B cell (primary cell): ENCODE measurements around the gene MLLT10. TPM values are rescaled to one million over a fixed set of nuclear protein-coding genes. Genes with fewer than 3 reads are reported as not detected.

Experiments
- ATAC-seq: fragments of 200-7000 bp; cut with Tn5 transposase; one replicate; pipeline ENCODE4 v1.10.0; 2021; ENCODE audit warnings: low read depth, mild to moderate bottlenecking, moderate number of reproducible peaks, moderate library complexity
- CTCF ChIA-PET: fragments of 350-600 bp; sonication (Branson Sonifier 250); formaldehyde crosslinking; loops from one replicate; lab custom pipeline; 2021; ENCODE audit warnings: antibody characterized with exemption, inconsistent platforms; lab: Charles Lee
- POLR2A ChIA-PET: fragments of 350-600 bp; sonication (Branson Sonifier 250); formaldehyde crosslinking; loops from one replicate; lab custom pipeline; 2021; ENCODE audit warnings: antibody characterized with exemption; lab: Charles Lee
- DNase-seq: peaks from one replicate; pipeline ENCODE4 v3.0.0; 2013
- H2AFZ ChIP-seq: 2 replicates; pipeline ENCODE4 v1.6.1; 2012; ENCODE audit warnings: mild to moderate bottlenecking, low read depth, low read length; ENCODE audit not compliant: insufficient read depth, poor library complexity, severe bottlenecking
- H3K27ac ChIP-seq, 2 donors: 1 replicate in 1 of 2; 2 replicates in 1 of 2; pipeline ENCODE4 v1.5.1; 2012 to 2013; ENCODE audit warnings: low read length in 2 of 2, mild to moderate bottlenecking in 2 of 2, moderate library complexity in 1 of 2
- H3K27me3 ChIP-seq, 4 experiments: fragments of 200-600 bp in 1 of 4; sonication (generic) in 1 of 4; replicated peaks in 1 of 4; 1 replicate in 2 of 4; 2 replicates in 2 of 4; pipeline versions ENCODE4 v1.6.1 to v1.7.0; 2013 to 2016; ENCODE audit warnings: low read length in 3 of 4, mild to moderate bottlenecking in 2 of 4, mixed read lengths in 1 of 4, moderate library complexity in 1 of 4; ENCODE audit not compliant: insufficient read depth in 4 of 4, control insufficient read depth in 3 of 4; ENCODE audit errors: control extremely low read depth in 1 of 4
- H3K36me3 ChIP-seq, 2 experiments: replicated peaks in 1 of 2; 1 replicate in 1 of 2; 2 replicates in 1 of 2; pipeline versions ENCODE4 v1.6.1 to v1.7.1; 2013; ENCODE audit warnings: low read length in 1 of 2; ENCODE audit not compliant: insufficient read depth in 2 of 2, control insufficient read depth in 1 of 2; ENCODE audit errors: control extremely low read depth in 1 of 2, extremely low read depth in 1 of 2
- H3K4me1 ChIP-seq, 2 donors: fragments of 200-600 bp in 1 of 2; sonication (generic) in 1 of 2; 1 replicate in 1 of 2; 2 replicates in 1 of 2; pipeline versions ENCODE4 v1.5.1 to v1.6.1; 2013 to 2017; ENCODE audit warnings: low read length in 2 of 2; ENCODE audit not compliant: control insufficient read depth in 2 of 2, insufficient read depth in 2 of 2
- H3K4me2 ChIP-seq: replicated peaks from 2 replicates; pipeline ENCODE3; 2012; ENCODE audit warnings: mild to moderate bottlenecking, low read depth, low read length; ENCODE audit not compliant: poor library complexity, severe bottlenecking
- H3K4me3 ChIP-seq, 5 experiments: fragments of 200-600 bp in 1 of 5; sonication (generic) in 1 of 5; 1 replicate in 3 of 5; 2 replicates in 2 of 5; pipeline versions ENCODE4 v1.5.1 to v1.7.0; 2011 to 2016; ENCODE audit warnings: low read length in 4 of 5, mild to moderate bottlenecking in 4 of 5, low read depth in 2 of 5, control low read depth in 1 of 5, moderate library complexity in 1 of 5; ENCODE audit not compliant: insufficient read depth in 1 of 5; ENCODE audit errors: control extremely low read depth in 1 of 5, extremely low read depth in 1 of 5
- H3K79me2 ChIP-seq: fragments of 200-600 bp; sonication (generic); one replicate; pipeline ENCODE4 v1.6.0; 2016; ENCODE audit warnings: low read length; ENCODE audit not compliant: control insufficient read depth, insufficient read depth
- H3K9ac ChIP-seq: fragments of 200-600 bp; sonication (generic); 2 replicates; pipeline ENCODE4 v1.6.1; 2017; ENCODE audit warnings: mild to moderate bottlenecking, low read length, moderate library complexity
- H3K9me3 ChIP-seq, 3 donors: one replicate each; pipeline versions ENCODE4 v1.6.1 to v1.7.1; 2013; ENCODE audit warnings: low read length in 2 of 3; ENCODE audit not compliant: control insufficient read depth in 2 of 3, insufficient read depth in 1 of 3; ENCODE audit errors: control extremely low read depth in 1 of 3
- H4K20me1 ChIP-seq: 2 replicates; pipeline ENCODE4 v1.6.0; 2012; ENCODE audit warnings: mild to moderate bottlenecking, low read length; ENCODE audit not compliant: insufficient read depth, control insufficient read depth, poor library complexity, severe bottlenecking
- H3K27ac Mint-ChIP-seq: one replicate; pipeline ENCODE4 v1.8.0; 2021; ENCODE audit warnings: mixed read lengths
- H3K27me3 Mint-ChIP-seq: one replicate; pipeline ENCODE4 v1.8.0; 2021; ENCODE audit warnings: mixed read lengths
- H3K4me1 Mint-ChIP-seq: one replicate; pipeline ENCODE4 v1.8.0; 2021; ENCODE audit warnings: mixed read lengths
- H3K4me3 Mint-ChIP-seq: one replicate; pipeline ENCODE4 v1.8.0; 2021; ENCODE audit warnings: mixed read lengths
- H3K9me3 Mint-ChIP-seq: one replicate; pipeline ENCODE4 v1.8.0; 2022; ENCODE audit warnings: mixed read lengths; ENCODE audit not compliant: insufficient read depth
- CTCF ChIP-seq: fragments of 200-600 bp; IDR thresholded peaks from one replicate; pipeline ENCODE4 v1.8.0; 2022; ENCODE audit warnings: antibody characterized with exemption, mild to moderate bottlenecking
- EZH2 ChIP-seq: IDR thresholded peaks from 2 replicates; pipeline ENCODE4 v1.6.1; 2012; ENCODE audit warnings: borderline replicate concordance, low read depth, mild to moderate bottlenecking, moderate library complexity, low read length; ENCODE audit not compliant: insufficient read depth, poor library complexity, severe bottlenecking
- WGBS: methylation state at CpG from one replicate; pipeline ENCODE4 v1.1.5; 2013; ENCODE audit warnings: missing lambda C conversion rate; ENCODE audit not compliant: insufficient coverage; 5-methylcytosine and 5-hydroxymethylcytosine counted together
- intact Hi-C: fragments of 100-400 bp; cut with micrococcal nuclease; formaldehyde crosslinking; loops from one replicate; pipeline ENCODE4 v1.10.0; 2022
- polyA plus RNA-seq: library from polyadenylated mRNA; depleted of rRNA; stranded (reverse); fragments of >200 nt; gene quantifications from 2 replicates; pipeline ENCODE4 v1.2.3, GENCODE V29; 2012
- total RNA-seq, 2 donors: library from RNA; stranded (reverse); fragments of 120-200 nt in 1 of 2; gene quantifications; 1 replicate in 1 of 2; 2 replicates in 1 of 2; pipeline versions ENCODE4 v1.2.3 to v1.2.4, GENCODE V29; 2013 to 2022

Gene MLLT10
- total and polyA plus RNA-seq, 2 donors (not counting 1 experiment from before 2014, with no cell fraction given) = 21.7 to 70.5 TPM

- POLR2A ChIA-PET = no interaction called here
- intact Hi-C loops = no loop called here
Observed at GRCh38 chr10:21693418-21693817, 159.4 kb downstream of the MLLT10 start.

GRCh38 chr10:21694631-21695030 lies 160.6 kb downstream of the MLLT10 start:
- no peaks in the 10 kb centered on the region for H3K27me3 Mint-ChIP-seq
- Histone ChIP-seq H3K4me3 (no peak overlapping the region), H3K79me2 (peaks cover 4% of the 10 kb centered on the region), H2AFZ (no peak overlapping the region), H4K20me1 (no peaks in the 10 kb centered on the region), H3K9ac (no peak overlapping the region), H3K4me1 (no peaks in the 10 kb centered on the region), H3K27me3 (no peaks in the 10 kb centered on the region), H3K4me2 (no peak overlapping the region), H3K36me3 (peaks cover 0 to 7% of the 10 kb centered on the region in 2 experiments), H3K9me3 (peaks cover under 1 to 7% (median 4%) of the 10 kb centered on the region in 3 donors), H3K27ac (no peak overlapping the region)
- TF ChIP-seq EZH2 (no peak), CTCF (no peak)
- no peak for ATAC-seq
- WGBS = 100% methylated on average over 1 of the region's 3 CpGs
- no peak overlapping the region for H3K27ac Mint-ChIP-seq
- ChIA-PET CTCF (no interaction called here), POLR2A (interaction anchor here (0.7 kb wide), 1 partner anchor 11 kb away, joined by 6 read pairs; no protein-coding TSS in a partner anchor)
- H3K4me3 Mint-ChIP-seq = no peak overlapping the region
- no peak for DNase-seq
- no peaks in the 10 kb centered on the region for H3K4me1 Mint-ChIP-seq
- intact Hi-C loops = no loop called here
- H3K9me3 Mint-ChIP-seq = no peaks in the 10 kb centered on the region

More at GRCh38 chr10:21693418-21693817, 159.4 kb downstream of the MLLT10 start:
- no peak for TF ChIP-seq CTCF
- H3K9me3 Mint-ChIP-seq = no peaks in the 10 kb centered on the region
- Histone ChIP-seq H3K4me1 (no peaks in the 10 kb centered on the region), H3K36me3 (peaks cover 0 to 14% of the 10 kb centered on the region in 2 experiments), H3K9ac (no peak overlapping the region), H4K20me1 (no peaks in the 10 kb centered on the region), H3K79me2 (peaks cover 4% of the 10 kb centered on the region), H3K9me3 (no peaks in the 10 kb centered on the region), H3K27ac (no peak overlapping the region), H2AFZ (no peak overlapping the region), H3K4me3 (no peak overlapping the region), H3K27me3 (no peaks in the 10 kb centered on the region), H3K4me2 (no peak overlapping the region)
- CTCF ChIA-PET = no interaction called here
- DNase-seq = no peak
- H3K4me3 Mint-ChIP-seq = no peak overlapping the region
- H3K4me1 Mint-ChIP-seq = no peaks in the 10 kb centered on the region
- no peak overlapping the region for H3K27ac Mint-ChIP-seq
- ATAC-seq = no peak
- WGBS = no CpG with 5 or more reads among the region's 5 CpGs
- no peaks in the 10 kb centered on the region for H3K27me3 Mint-ChIP-seq
